Mesodermal cell (in vitro differentiated cells): ENCODE measurements around the gene SUPT4H1.

Source experiments
- H3K27ac ChIP-seq: 2 replicates; pipeline ENCODE4 v1.7.0; 2013; ENCODE audit warnings: mild to moderate bottlenecking, low read depth, low read length, moderate library complexity; ENCODE audit not compliant: severe bottlenecking
- H3K36me3 ChIP-seq: 2 replicates; pipeline ENCODE4 v1.7.1; 2013; ENCODE audit warnings: mild to moderate bottlenecking, low read length, moderate library complexity; ENCODE audit not compliant: control insufficient read depth, insufficient read depth
- H3K4me1 ChIP-seq: one replicate; pipeline ENCODE4 v1.7.1; 2013; ENCODE audit warnings: mild to moderate bottlenecking, low read length; ENCODE audit not compliant: insufficient read depth, control insufficient read depth, poor library complexity, severe bottlenecking
- H3K4me3 ChIP-seq: 2 replicates; pipeline ENCODE4 v1.7.0; 2013; ENCODE audit warnings: low read length, control low read depth, mild to moderate bottlenecking; ENCODE audit not compliant: insufficient read depth, poor library complexity, severe bottlenecking; ENCODE audit errors: extremely low read depth
- H3K9me3 ChIP-seq: 2 replicates; pipeline ENCODE4 v1.7.1; 2013; ENCODE audit warnings: mild to moderate bottlenecking, low read length, moderate library complexity; ENCODE audit not compliant: control insufficient read depth
- WGBS, 2 experiments: methylation state at CpG; one replicate each; pipeline ENCODE4 v1.1.5; 2013; ENCODE audit warnings: missing lambda C conversion rate in 2 of 2; ENCODE audit not compliant: insufficient coverage in 2 of 2; 5-methylcytosine and 5-hydroxymethylcytosine counted together

The SUPT4H1 gene

GRCh38 chr17:58305626-58306025 is 46.4 kb downstream of the SUPT4H1 start:
- no peaks in the 10 kb centered on the region for H3K9me3 ChIP-seq
- no peaks in the 10 kb centered on the region for H3K4me1 ChIP-seq
- WGBS, 2 experiments = 86% methylated on average over 8 of the region's 8 CpGs; no CpG with 5 or more reads in 1 of the 2 experiments
- H3K36me3 ChIP-seq = no peaks in the 10 kb centered on the region
- no peak overlapping the region for H3K4me3 ChIP-seq
- H3K27ac ChIP-seq = no peak overlapping the region

GRCh38 chr17:58304750-58305486 is 47.1 kb downstream of the SUPT4H1 start:
- H3K36me3 ChIP-seq = no peaks in the 10 kb centered on the region
- H3K4me3 ChIP-seq = no peak overlapping the region
- WGBS, 2 experiments = 94 to 98% methylated on average over 9 to 13 of the region's 14 CpGs
- no peaks in the 10 kb centered on the region for H3K4me1 ChIP-seq
- no peak overlapping the region for H3K27ac ChIP-seq
- no peaks in the 10 kb centered on the region for H3K9me3 ChIP-seq

GRCh38 chr17:58303971-58304749 is 47.8 kb downstream of the SUPT4H1 start:
- Histone ChIP-seq H3K27ac (no peak overlapping the region), H3K9me3 (no peaks in the 10 kb centered on the region), H3K36me3 (no peaks in the 10 kb centered on the region), H3K4me1 (no peaks in the 10 kb centered on the region), H3K4me3 (no peak overlapping the region)
- 30 to 59% methylated on average over 5 of the region's 10 CpGs for WGBS, 2 experiments

- Histone ChIP-seq H3K27ac (no peak overlapping the region), H3K36me3 (no peaks in the 10 kb centered on the region), H3K4me1 (no peaks in the 10 kb centered on the region), H3K9me3 (no peaks in the 10 kb centered on the region), H3K4me3 (no peak overlapping the region)
- 91 to 95% methylated on average over 5 to 7 of the region's 9 CpGs for WGBS, 2 experiments
These were observed 48.9 kb downstream of the SUPT4H1 start for GRCh38 chr17:58302919-58303585.

GRCh38 chr17:58302171-58302918 is 49.7 kb downstream of the SUPT4H1 start:
- no peak overlapping the region for H3K4me3 ChIP-seq
- H3K36me3 ChIP-seq = no peaks in the 10 kb centered on the region
- no peaks in the 10 kb centered on the region for H3K4me1 ChIP-seq
- H3K9me3 ChIP-seq = no peaks in the 10 kb centered on the region
- 82 to 92% methylated on average over 6 of the region's 9 CpGs for WGBS, 2 experiments
- no peak overlapping the region for H3K27ac ChIP-seq

- Histone ChIP-seq H3K9me3 (no peaks in the 10 kb centered on the region), H3K27ac (no peak overlapping the region), H3K4me1 (no peaks in the 10 kb centered on the region), H3K4me3 (no peak overlapping the region), H3K36me3 (no peaks in the 10 kb centered on the region)
- WGBS, 2 experiments = 81 to 100% methylated on average over 4 to 14 of the region's 16 CpGs
These were observed 50.4 kb downstream of the SUPT4H1 start for GRCh38 chr17:58301504-58302150.

- WGBS, 2 experiments = 78 to 88% methylated on average over 5 to 6 of the region's 6 CpGs
- H3K27ac ChIP-seq = no peak overlapping the region
- H3K9me3 ChIP-seq = no peaks in the 10 kb centered on the region
- H3K4me3 ChIP-seq = no peak overlapping the region
- no peaks in the 10 kb centered on the region for H3K36me3 ChIP-seq
- H3K4me1 ChIP-seq = no peaks in the 10 kb centered on the region
These were observed 51.7 kb downstream of the SUPT4H1 start for GRCh38 chr17:58300336-58300735.
